Activated CD4-positive, alpha-beta T cell treated with anti-CD3 and anti-CD28 coated beads, Interleukin-2, amount 50 U/mL, for 4 hours (primary cell): ENCODE data around the gene NAV2.

Experiments
- DNase-seq, 2 experiments: peaks; one replicate each; pipeline ENCODE4 v3.0.0-alpha.2; 2020

NAV2 gene

DNA sequence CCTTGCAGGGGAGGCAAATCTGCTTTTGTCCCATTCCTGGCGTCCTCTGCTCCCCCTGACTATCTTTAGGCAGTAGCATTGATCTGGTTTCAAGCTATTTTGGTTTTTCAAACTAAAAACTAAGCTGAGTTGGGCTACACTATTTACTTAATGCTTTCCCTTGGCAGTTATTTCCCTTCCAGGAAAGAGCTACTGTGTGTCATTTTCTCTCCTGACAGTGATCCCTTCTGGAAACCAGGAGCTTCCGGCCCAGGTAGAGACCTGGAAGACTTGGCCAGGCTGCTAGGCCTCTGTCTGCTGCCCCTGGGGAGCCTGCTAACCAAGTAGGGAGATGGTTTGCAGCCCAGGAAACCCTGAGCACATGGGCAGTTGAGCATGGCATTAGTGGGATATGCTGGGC lies 35.0 kb downstream of the NAV2 start:
- DNase-seq = no peak

GRCh38 chr11:19751055-19751454 lies 38.4 kb downstream of the NAV2 start:
- no peak for DNase-seq

DNA sequence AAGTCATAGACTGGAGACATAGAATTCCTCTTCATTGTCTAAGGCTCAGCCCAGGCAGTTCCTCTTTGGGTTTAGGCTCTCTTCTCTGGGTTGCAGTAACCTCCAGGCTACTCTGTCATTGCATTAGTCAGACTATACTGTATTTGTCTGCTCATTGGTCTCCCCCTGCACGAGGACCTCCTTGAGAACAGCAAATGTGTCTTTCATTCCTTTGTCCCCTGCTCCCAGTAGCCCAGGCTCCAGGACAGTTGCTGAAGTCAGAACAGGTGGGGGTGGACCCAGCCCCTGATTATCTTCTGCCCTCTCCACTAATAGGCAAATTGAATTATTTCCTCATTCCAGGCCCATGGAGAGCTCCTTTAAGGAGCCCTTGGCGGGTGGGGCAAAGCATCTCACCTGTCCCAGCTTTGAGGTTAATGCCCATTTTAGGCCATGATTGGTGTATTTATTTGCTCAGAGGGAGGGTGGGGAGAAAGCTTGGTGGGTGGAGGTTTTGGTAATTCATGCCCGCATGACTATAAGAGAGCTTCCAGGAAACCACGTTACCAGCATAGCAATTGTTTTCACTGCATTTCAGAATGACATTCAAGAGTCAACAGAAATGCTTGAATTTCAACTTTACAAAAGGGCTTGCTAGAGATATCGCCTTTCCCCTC lies 40.9 kb downstream of the NAV2 start:
- DNase-seq = no peak

GRCh38 chr11:19756675-19757475 lies 44.2 kb downstream of the NAV2 start:
- no peak for DNase-seq

- DNase-seq = no peak
Measured at GRCh38 chr11:19759389-19759788, 46.8 kb downstream of the NAV2 start.

- no peak for DNase-seq
Measured at GRCh38 chr11:19762266-19762665, 49.6 kb downstream of the NAV2 start.

DNA sequence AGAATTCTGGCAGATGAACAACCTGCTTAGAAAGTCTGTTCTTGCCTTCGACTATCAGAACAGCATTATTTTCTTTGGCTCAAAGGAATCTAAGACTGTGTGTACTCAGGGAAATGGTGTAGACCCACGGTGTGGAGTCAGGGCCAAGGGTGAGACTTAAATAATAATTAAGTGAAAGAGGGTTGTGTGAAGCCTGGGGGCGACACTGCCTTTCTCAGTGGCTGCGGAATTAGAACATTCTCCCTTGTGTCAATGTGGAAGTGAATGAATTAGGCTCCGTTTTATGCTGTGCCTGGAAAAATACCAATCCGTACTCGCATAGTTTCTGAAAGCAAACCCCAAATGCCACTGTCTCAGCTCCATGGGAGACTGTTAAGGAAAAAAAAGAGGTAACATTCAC lies 50.7 kb downstream of the NAV2 start:
- DNase-seq = no peak

GRCh38 chr11:19766206-19766605 lies 53.6 kb downstream of the NAV2 start:
- no peak for DNase-seq

DNA sequence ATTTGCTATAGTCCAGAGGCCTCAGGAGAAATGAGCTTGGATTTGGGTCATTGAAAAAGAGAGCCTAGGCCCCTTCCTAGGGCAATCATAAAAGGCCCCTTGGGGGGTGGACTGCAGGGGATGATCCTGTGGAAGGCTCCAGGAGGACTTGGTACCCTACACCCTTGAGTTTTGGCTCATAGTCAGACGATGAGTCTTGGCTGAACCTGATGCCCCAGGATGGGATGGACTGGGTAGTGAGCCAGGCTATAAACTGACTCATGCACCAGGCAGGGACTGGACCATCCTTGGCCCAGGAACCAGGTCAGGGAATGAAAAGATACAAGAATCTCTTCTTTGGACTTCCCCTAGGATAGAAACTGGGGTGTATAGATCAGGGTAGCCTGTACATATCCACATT lies 54.2 kb downstream of the NAV2 start:
- no peak for DNase-seq

DNA sequence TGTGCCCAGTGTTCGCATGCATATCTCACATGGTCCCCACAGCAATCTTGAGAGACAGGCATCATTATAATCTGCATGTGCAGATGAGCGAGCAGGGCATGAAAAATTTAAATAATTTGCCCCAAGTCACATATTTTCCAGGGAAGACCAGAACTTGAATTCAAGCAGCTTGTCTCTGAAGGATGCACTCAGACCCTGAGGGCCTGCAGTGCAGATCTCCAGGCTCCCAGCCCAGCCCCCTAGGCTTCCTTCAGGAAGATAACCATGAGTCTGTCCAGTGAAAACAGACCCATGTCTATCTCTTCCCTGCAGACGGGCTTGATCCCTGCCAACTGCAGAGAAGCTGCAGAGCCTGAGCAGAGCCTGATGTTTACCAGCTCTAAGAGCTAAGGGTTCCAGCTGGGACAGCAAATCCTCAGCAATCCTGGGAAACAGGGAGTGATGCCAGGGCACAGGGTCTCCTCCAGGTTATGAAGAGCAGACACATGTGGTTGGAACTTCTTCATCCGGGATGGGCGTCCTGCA lies 55.1 kb downstream of the NAV2 start:
- DNase-seq = no peak

- no peak for DNase-seq
Measured at GRCh38 chr11:19768197-19768596, 55.6 kb downstream of the NAV2 start.

DNA sequence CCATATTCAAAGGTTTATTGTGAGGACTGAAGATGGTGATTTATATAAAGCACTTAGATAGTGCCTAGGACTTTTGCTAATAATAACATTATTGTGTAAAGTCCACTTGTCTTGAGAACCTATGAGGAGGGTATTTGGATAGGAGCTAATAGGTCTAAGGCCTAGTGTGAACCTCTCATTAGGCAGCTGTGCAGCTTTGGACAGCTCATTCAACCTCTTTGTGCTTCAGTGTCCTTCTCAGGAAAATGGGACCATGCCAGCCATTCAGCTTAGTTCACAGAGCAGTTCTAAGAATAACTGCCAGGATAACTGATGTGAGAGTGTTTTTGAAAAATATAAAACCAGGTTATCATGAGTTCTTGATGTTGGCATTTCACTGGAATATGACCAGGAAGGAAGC lies 56.2 kb downstream of the NAV2 start:
- DNase-seq = no peak

- DNase-seq = no peak
Measured at GRCh38 chr11:19769820-19770219, 57.2 kb downstream of the NAV2 start.

GRCh38 chr11:19770277-19770676 lies 57.6 kb downstream of the NAV2 start:
- no peak for DNase-seq

- DNase-seq = no peak
Measured at GRCh38 chr11:19771463-19771862, 58.8 kb downstream of the NAV2 start.

- no peak for DNase-seq
Measured at GRCh38 chr11:19772480-19772879, 59.8 kb downstream of the NAV2 start.

GRCh38 chr11:19774329-19774728 lies 61.7 kb downstream of the NAV2 start:
- DNase-seq = no peak

DNA sequence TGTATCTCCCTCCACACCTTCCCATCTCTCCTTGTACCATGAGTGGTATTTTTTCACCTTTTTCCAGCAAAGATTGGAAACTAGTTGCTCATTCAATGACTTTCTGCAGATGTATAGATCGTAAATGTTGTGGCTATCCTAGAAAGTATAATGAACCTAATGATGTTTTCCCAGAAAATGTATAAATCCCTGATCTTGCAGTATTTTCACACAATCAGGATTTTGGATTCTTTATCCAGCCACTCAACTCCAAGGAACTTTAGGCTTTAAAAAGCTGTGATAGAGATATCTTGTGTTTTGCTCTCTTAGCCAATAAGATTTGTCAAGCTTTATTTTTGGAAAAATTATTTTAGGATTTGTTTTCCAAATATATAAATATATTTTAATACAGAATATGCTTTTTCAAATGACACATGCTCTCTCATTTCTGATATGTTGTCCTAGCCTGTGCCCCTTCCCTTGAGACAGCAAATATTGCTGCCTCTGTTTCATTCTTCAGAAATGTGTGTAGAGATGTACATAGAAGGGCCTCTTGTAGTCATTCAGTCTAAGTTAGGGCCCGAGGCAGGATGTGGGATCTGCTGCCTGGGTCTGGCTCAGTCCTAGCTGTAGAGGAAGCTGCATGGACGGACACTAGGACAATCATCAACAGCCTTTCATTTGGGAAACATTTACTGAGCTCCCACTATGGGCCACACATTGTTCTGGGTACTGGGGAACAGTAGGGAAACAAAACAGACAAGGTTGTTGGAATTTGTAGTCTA lies 62.4 kb downstream of the NAV2 start:
- no peak for DNase-seq

GRCh38 chr11:19775622-19776021 lies 63.0 kb downstream of the NAV2 start:
- DNase-seq = no peak

DNA sequence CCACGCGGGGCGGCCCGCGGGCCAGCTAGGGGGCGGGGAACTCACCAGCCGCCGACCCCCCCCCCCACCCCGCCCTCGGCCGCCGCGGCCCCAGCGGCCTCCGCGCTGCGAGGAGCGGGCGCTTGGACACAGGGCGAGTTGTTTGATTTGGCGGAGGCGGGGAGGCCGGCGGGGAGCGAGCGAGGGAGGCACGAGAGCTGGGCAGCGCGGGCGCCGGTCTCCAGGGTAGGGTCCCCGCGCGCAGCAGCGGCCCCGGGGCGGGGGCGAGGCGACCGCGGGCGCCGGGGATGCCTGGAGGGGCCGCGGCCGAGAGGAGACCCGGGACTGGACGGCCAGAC lies 64.4 kb downstream of the NAV2 start:
- DNase-seq = no peak

DNA sequence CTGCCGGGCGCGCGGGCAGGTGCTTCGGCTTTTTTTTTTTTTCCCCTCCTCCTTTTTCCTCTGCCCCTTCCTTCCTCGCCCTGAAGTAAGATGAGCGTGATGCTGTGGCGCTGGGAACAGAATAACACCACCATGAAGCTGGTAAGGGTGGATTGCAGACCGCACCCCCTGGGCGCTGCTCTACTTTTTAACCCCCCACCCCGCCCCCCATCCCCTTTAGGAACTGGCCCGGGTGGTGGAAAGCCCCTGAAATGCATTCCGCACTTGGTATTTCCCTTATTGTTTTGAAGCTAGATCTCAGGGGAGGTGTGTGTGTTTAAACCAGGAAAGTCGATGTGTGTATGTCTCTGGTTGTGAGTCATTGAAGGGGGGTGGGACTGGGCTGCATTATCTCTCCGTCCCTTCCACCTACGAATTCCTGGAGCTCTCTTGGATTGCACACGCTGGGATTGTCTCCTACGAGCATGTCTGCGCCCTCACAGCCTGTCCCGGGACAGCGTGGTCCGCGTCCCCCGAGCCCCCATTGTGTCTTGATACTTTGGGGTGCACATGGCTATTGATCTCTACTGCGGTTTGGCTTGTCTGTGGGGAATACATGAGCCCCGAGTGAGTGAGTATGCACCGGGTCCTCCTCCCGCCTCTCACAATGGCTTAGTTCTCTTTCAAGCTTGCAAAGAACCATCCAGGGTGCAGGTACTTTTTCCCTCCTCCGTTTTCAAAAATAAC lies 64.9 kb downstream of the NAV2 start:
- DNase-seq = no peak

DNA sequence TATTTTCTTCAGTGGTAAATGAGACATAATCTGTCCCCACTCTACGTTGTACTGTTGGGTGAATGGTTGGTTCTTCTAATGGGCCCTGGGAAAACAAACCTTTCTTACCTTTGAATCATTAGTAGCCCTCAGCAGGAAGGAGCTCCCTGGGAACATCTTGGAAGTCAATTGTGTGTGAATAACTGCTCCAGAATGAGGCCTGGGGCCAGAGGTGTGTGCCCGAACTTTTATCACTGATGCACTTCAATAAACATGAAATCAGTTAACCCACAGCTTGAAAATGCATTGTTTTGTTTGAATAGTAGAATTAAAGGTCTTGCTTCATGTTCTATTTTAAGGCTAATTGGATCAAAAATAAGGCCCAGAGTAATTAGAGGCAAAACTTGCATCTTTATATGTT lies 67.1 kb downstream of the NAV2 start:
- DNase-seq = no peak

DNA sequence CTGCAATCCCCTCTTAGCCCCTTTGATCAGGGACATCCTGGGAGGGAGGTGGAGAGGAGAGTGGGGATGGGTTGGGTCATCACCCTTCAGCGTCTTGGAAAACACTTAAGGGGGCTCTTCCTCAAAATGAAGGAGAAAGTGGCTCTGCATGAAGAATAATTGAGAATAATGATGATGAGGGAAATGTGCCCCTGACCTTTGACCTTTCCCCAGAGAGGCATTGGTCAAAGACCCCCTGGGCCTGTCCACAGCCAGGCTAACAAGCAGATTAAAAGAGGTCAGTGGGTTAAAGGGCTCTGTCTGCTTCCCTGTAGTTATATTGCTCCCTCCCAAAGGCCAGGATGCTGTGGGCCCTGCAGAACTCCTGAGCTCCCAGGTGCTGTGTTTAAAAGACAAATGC lies 68.7 kb downstream of the NAV2 start:
- no peak for DNase-seq
